ENCODE data around the gene HLA-DPB1.
A peak's percentile ranks its signal among the peaks of the same experiment; 100 is the strongest.

DNA sequence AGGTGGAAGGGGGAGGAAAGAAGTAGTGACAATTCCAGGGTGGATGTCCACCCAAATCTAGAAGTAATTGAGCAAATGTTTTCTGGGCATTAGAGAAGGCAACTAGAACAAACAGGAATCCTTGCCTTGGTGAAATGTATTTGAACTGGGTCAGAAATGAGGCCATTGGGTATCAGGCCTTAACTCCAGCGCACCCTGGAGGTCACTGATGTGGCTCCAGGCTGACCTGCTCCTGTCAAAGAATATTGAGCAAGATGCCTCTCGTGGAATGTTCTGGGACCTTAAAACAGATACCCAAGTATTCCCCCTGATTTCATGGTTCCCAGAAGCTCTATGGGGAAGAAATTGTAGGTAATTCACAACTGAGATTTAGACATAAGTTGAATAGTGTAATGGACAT is 6.9 kb downstream of the HLA-DPB1 start:
- TF ChIP-seq, protein P1, sequence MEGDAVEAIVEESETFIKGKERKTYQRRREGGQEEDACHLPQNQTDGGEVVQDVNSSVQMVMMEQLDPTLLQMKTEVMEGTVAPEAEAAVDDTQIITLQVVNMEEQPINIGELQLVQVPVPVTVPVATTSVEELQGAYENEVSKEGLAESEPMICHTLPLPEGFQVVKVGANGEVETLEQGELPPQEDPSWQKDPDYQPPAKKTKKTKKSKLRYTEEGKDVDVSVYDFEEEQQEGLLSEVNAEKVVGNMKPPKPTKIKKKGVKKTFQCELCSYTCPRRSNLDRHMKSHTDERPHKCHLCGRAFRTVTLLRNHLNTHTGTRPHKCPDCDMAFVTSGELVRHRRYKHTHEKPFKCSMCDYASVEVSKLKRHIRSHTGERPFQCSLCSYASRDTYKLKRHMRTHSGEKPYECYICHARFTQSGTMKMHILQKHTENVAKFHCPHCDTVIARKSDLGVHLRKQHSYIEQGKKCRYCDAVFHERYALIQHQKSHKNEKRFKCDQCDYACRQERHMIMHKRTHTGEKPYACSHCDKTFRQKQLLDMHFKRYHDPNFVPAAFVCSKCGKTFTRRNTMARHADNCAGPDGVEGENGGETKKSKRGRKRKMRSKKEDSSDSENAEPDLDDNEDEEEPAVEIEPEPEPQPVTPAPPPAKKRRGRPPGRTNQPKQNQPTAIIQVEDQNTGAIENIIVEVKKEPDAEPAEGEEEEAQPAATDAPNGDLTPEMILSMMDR (conservative IDR thresholded peaks at IDR 0.05) = peak; percentile 48; the same call in 1 of the 2 replicates
- no peak for TF ChIP-seq EZH2 (IDR thresholded peaks at IDR 0.05; ENCODE audit: low read depth)

Data from PC-9 (cell line).